ENCODE measurements around the gene CRHR2.

DNA sequence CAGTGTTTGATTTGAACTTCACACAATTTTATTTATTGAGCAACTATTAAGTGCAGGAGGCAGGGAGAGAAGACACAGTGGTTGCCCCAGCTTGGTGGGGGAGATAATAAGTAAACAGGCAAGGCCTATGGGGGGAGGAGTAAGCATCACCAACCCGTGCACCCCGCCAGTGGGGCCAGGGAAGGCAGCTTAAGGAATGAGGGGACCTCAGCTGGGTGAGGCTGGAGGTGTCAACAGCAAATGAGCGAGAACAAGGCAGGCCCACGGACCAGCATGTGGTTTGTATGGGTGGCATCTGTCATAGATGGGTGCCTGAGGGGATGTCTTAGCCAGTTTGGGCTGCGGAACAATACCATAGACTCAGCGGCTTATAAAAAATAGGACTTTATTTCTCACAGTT lies 24.1 kb upstream of the CRHR2 start:
- no peak for TF ChIP-seq CTCF (IDR thresholded peaks at IDR 0.05; ENCODE audit: low read length)
- no peak for TF ChIP-seq EZH2 (optimal IDR thresholded peaks at IDR 0.05; ENCODE audit: low read depth, low read length)
